HG03280 (cell line): Measurements from ENCODE around the gene FIBP.

Experiments
- ATAC-seq: cut with Tn5 transposase; IDR thresholded peaks from one replicate; pipeline ENCODE4 v1.9.1; 2021; ENCODE audit warnings: mild to moderate bottlenecking, moderate library complexity; ENCODE audit not compliant: unreplicated experiment

Gene FIBP

GRCh38 chr11:65891219-65892136, 3.2 kb upstream of the FIBP start:
- no peak for ATAC-seq

- peak; percentile 62 for ATAC-seq
These were observed 2.3 kb upstream of the FIBP start, which contains the start of gene CCDC85B for GRCh38 chr11:65890324-65891218. CCDC85B (plus strand) TSS chr11:65890673; CDS start chr11:65890784, 111 bp downstream.

GRCh38 chr11:65887723-65888162, 528 bp downstream of the FIBP start:
- ATAC-seq: no peak

DNA sequence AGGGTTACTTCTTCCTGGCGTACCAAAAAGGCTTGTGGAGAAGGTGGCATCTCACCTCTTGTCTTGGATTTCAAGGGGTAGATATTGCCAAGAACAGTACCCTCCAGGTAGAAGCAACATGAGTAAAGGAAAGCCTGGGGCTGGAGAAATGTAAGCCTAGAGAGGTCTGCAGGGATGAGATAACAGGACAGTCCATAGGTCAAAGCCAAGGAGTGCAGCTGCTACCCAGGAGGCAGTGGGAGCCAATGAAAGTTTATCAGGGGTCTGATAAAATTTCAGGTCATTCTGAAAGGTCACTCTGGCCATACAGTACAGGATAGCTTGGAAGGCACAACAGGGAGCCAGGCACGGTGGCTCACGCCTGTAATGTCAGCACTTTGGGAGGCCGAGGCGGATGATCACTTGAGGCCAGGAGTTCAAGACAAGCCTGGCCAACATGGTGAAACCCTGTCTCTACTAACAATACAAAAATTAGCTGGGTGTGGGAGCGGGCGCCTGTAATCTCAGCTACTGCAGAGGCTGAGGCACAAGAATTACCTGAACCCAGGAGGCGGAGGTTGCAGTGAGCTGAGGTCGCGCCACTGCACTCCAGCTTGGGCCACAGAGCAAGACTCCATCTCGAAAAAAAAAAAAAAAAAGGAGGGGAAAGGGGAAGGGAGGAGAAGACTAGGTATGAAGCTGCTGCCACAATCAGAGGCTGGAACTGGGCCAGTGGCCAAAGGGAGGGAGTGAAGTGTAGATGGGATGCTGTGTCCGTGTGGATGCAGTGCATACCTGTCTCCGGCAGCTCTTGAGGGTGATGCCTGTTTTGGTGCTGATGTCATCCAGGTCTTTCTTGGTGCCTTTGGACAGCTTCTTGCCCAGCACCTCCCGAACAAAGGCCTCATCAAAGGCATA, 1.2 kb downstream of the FIBP start:
- no peak for ATAC-seq

DNA sequence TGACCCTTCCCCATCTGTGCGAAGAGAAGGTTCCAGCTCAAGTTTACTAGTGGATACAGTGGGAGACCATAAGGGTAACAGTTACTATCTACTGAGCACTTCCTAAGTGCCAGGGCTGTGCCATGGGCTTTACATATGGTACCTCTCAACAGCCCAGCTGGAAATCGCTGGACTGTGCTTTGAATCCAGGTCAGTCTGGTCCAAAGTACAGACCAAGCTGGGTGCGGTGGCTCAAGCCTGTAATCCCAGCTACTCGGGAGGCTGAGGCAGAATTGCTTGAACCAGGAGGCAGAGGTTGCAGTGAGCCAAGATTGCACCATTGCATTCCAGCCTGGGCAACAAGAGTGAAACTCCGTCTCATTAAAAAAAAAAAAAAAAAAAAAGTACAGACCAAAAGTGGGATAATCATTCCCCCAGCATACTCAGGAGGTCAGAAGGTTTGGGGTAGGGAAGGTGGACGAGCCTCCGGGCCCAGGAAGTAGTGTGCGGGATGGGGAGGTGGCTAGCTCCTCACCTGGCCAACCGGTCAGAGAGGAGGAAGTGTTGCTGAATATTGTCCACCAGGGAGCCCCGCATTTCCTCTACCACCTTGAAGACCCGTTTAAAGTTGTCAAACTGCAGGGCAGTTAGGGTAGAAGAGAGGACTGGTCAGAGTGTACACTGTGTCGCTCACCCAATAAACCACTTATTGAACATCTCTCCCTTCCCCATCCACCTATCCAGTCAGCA, 2.3 kb downstream of the FIBP start:
- ATAC-seq: no peak

GRCh38 chr11:65885231-65885630, 3.0 kb downstream of the FIBP start:
- ATAC-seq: no peak

GRCh38 chr11:65884716-65885092, 3.6 kb downstream of the FIBP start:
- no peak for ATAC-seq

DNA sequence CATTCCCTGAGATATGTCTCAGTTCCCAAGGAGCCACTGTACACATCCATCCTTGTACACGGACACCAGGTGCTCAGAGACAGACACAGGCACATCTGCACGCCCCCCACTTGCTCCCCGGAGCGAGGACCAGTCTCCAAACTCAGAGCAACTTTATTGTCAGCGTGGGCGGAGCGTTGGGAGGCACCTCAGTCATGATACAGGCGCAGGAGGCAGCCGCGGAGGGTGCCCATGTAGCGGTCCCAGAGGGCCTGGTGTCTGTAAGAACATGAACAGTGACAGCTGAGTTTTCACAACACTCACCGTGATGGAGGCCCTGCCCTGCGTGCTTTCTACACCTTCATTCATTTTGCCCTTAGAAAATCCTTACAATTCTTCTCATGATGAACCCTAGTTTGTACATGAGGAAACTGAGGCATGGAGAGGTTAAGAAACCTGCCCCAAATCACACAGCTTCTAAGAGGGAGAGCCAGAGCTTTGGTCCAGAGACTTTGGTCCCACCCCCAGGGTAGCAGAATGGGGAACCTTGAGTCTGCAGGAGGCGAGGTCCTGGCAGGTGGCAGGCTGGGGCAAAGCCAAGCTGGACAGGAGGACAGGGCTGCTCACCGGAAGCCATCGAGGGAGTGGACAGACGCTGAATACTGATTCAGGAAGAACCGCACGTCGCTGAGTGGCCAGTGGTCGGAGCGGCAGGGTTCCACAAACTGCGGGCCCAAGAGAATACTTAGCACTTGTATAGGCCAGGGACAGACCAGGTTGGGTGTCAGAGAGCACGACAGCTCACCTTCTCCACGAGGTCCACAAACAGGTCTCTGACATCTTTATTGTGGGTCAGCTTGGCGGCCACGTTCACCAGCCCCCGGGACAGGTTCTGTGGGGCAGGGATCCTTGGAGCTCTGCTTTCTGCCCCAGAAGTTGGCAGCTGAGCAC, 4.2 kb downstream of the FIBP start:
- ATAC-seq: no peak

DNA sequence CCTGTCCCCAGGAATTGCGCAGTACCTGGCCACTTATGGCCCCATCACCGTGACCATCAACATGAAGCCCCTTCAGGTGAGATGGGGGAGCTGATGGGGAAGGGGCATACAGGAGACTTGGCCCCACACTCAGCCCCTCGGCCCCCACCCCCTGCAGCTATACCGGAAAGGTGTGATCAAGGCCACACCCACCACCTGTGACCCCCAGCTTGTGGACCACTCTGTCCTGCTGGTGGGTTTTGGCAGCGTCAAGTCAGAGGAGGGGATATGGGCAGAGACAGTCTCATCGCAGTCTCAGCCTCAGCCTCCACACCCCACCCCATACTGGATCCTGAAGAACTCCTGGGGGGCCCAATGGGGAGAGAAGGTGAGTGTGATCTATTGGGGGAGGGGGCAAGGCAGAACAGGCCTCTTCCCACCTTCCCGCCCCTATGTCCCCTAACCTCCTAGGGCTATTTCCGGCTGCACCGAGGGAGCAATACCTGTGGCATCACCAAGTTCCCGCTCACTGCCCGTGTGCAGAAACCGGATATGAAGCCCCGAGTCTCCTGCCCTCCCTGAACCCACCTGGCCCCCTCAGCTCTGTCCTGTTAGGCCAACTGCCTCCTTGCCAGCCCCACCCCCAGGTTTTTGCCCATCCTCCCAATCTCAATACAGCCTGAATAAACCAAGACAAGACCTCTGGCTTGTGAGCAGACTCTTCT, 5.1 kb downstream of the FIBP start:
- no peak for ATAC-seq

- ATAC-seq: no peak
These were observed 5.9 kb downstream of the FIBP start for GRCh38 chr11:65882120-65883057.

GRCh38 chr11:65880844-65881421, 7.3 kb downstream of the FIBP start:
- ATAC-seq: no peak

GRCh38 chr11:65880027-65880426, 8.2 kb downstream of the FIBP start:
- ATAC-seq: no peak

GRCh38 chr11:65879617-65880016, 8.7 kb downstream of the FIBP start, which contains the start of gene CTSW:
CTSW (plus strand) TSS chr11:65879837; CDS start chr11:65879855, 18 bp downstream.
- ATAC-seq: no peak

DNA sequence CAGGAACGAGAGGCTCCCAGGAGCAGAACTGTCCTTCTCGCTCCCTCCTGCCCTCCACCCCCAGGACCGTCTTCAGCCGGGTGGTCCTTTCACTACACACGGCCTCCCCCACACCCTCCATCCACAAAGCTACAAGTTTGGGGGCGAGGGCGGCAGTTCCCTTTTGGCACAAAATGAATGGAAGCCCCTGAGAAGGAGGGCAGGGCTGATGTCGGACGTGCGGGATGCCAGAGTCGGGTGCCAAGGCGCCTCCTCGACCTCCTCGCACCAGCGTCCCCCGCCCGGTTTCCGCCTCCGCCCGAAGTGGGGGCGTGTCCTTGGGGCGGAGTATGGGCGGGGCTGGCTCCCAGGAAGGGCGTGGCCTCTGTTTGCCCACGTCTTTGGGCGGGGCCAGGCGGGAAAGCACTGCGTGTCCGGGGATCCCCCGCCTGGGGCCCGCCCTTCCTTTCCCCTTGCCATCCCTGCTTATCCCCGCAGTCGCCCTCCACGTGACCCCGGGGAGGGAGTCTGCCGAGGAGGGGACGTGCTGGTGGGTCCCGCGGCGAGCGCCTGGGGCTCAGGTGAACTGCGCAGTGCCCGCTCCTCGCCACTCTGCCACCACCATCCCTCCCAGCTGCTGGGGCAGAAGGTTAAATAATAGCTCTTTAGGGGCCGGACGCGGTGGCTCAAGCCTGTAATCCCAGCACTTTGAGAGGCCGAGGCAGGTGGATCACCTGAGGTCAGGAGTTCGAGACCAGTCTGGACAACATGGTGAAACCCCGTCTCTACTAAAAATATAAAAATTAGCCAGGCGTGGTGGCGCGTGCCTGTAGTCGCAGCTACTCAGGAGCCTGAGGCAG, 14.7 kb downstream of the FIBP start:
- peak; percentile 83 for ATAC-seq

DNA sequence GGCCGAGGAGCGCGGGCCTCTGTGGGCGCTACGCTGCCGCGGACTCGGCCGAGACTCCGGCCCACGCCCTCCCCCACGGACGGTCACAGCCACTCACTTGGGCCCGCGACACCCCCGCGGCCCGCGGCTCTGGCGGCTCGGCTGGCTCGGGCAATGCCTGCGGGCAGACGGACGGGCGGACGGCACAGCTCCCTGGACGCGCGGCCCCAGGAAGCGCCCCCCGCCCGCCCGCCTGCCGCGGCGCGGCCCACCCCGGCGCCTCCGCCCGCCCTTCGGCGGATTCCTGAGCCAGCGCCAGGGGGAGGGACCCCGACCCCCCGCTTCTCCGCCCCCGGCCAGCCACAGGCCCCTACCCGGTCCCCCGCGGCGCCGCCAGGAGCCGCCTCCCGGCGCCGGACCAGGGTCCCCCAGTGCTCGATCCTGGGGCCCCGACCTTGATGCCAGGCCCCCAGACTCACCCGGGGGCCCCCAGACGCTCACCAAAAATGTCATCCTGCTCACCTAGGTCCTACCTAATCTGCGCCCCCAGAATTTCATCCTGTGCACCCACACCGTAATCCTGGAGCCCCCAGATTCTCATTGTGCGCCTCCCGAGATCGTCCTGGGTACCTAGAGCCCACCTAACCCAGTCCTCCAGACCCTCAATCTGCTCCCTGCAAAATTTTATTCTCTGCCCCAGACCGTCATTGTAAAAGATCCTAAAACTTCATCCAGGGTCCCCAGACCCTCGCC, 15.5 kb downstream of the FIBP start, which contains the start of gene EFEMP2:
Gene EFEMP2 (minus strand): TSS at position 215 of the 732 bp plus-strand sequence. CDS start 446 bp downstream, outside the sequence.
- no peak for ATAC-seq
